ENCODE results near the gene SPOCK1.
"Not testable (repeated sequence)": the region's sequence is repeated elsewhere in the genome, so short reads cannot be mapped to it uniquely, and the experiment has no call there.

SPOCK1 gene

GRCh38 chr5:137498736-137499505 is at the start of gene SPOCK1:
Gene SPOCK1 (minus strand): TSS chr5:137499326.
- peak; percentile 85 for DNase-seq

DNA sequence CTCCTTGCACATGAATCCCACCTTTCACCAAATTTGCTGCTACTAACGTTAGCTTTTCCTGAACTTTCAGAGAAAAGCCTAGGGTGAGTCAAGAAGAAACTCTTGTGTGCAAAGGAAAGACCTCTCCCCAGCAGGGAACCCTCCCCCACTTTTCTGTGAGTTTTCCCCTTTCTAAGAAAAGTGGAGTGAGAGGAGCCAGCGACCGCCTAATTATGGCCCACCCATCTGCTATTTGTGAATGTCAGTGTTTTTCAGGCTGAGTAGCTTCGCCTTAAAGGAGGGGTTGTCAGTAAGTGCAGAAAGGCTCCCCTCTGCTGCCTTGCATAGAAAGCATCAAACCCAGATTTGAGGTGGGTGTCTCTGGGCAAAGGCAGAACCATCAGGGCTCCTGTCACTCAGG is 46.8 kb upstream of the SPOCK1 start:
- DNase-seq: no peak

GRCh38 chr5:137535449-137535848 is 36.3 kb upstream of the SPOCK1 start:
- not testable (repeated sequence) for DNase-seq

GRCh38 chr5:137533963-137534362 is 34.8 kb upstream of the SPOCK1 start:
- DNase-seq: no peak

DNA sequence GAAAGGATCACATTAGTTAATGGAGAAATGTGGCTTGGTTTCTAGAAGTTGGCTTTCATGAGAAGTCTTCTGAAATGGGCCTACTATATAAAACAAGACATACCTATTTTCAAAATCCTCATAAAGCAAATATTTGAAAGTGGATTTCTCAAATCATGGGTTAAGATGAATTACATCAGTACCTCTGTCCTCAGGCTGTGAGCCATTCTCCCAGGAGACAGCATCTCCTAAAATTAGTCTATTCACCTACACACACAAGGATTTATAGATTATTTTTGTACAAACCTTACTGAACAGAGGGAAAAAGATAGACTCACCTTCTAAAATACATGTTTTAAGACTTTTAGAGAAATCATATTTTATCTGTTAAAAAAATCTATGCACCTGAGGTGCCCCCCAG is 32.1 kb upstream of the SPOCK1 start:
- no peak for DNase-seq

GRCh38 chr5:137521246-137521645 is 22.1 kb upstream of the SPOCK1 start:
- no peak for DNase-seq

GRCh38 chr5:137516961-137517360 is 17.8 kb upstream of the SPOCK1 start:
- DNase-seq: no peak

- peak; percentile 66 for DNase-seq
Measured at GRCh38 chr5:137516251-137516797, 17.2 kb upstream of the SPOCK1 start.

DNA sequence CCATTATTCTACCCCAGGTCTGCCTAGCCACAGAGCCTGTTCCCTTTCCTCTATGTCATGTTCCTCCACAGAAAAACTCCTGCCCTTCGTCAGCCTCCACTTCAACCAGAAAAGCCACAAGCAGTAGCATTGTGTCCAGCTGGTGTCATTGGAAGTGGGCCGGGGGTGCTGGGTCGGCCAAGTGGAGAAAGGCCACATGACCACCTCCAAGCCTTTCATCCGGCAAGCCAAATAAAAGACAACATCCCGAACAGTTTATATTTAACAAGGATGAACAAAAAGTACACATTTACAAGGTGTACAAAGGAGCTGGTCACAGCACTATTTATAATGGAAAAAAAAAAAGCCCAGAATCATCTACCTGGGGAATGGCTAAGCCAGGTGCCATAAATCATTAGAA is 16.1 kb upstream of the SPOCK1 start:
- no peak for DNase-seq

DNA sequence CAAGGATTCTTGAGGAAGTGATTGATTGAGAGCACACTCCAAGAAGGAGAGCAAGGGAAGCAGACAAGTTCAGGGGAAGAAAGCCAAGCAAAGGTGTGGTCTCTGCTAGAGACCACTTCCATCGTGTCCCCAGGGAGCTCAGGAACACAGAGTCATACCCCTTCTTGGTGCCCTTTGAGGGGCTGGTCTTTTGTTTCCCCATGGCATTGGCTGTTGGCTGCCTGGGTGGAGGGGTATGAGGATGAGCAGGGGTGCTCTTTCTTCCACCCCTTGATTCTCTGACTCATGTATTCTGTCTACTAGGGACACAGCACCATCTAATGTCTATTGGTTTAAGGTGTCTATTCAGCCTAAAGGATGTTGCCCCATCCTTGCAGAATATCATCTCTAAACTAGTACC is 11.5 kb upstream of the SPOCK1 start:
- no peak for DNase-seq

DNA sequence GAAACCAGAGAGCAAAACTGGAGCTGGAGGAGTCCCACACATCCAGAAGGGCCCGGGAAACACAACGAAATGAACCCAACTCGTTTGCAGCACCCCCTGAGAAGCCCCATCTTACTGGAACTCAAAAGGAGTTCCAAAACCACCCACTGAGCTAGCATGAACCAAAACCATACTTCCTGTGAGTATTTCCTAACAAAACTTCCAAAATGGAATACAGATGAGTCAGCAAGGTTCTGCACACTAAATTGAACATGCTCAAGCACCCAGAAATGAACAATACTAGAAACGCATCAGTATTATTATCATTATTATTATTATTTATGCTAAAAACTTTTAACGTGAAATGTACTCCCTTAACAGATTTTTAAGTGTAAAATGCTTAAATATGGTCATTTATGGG is 8.0 kb upstream of the SPOCK1 start:
- no peak for DNase-seq

DNA sequence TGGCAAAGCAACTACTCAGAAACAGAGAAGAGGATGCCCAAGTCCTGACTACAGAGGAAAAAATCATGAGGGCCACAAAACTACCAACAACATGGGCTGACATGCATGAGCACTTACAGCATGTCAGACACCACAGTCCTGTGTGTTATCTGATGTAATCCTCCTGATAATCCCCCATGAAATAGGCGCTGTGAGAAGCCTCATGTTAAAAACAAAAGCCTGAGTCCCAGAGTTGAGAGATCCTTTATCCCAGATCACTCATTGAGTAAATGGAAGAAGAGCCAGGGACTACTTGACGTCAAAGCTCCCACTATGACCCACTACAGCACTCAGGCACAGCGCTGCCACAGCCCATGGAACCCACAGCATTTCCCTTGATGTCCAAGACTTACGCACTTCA is 7.2 kb upstream of the SPOCK1 start:
- DNase-seq: no peak

DNA sequence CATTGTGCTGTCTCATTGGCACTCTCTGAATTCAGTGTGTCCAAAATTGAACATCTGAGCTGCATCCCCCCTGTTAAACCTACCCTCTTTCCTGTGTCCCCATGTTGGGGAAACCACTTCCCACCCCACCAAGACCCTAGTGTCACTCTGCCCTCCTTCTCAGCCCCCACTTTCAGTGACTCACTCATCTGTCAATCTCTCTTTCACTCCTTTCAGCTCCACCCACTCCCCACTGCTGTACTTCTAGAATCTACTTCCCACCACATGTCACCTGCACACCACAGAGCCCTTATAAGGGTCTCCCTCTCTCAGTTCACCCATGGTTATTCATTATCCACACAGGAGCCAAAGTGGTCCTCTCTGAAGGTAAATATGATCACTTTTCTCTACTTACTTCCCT is 5.8 kb upstream of the SPOCK1 start:
- no peak for DNase-seq

DNA sequence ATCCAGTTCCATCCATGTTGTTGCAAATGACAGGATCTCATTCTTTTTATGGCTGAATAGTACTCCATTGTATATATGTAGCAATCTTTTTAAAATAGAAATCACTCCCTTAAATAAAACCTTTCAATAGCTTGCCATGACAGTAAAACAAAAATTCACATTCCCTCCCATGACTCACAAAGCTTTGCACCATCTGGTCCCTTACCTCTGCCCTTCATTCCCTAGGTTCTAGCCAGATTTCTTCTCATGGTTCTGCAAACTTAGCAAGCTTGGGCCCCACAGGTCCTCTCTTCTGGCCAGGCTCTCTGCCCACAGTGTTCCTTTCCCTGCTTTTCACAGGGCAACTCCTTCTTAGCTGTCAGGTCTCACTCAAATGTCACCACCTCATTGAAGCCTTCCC is 4.3 kb upstream of the SPOCK1 start:
- DNase-seq: no peak

- no peak for DNase-seq
Measured at GRCh38 chr5:137502632-137503031, 3.5 kb upstream of the SPOCK1 start.

GRCh38 chr5:137501846-137502406 is 2.8 kb upstream of the SPOCK1 start:
- DNase-seq: no peak

GRCh38 chr5:137501226-137501625 is 2.1 kb upstream of the SPOCK1 start:
- no peak for DNase-seq

DNA sequence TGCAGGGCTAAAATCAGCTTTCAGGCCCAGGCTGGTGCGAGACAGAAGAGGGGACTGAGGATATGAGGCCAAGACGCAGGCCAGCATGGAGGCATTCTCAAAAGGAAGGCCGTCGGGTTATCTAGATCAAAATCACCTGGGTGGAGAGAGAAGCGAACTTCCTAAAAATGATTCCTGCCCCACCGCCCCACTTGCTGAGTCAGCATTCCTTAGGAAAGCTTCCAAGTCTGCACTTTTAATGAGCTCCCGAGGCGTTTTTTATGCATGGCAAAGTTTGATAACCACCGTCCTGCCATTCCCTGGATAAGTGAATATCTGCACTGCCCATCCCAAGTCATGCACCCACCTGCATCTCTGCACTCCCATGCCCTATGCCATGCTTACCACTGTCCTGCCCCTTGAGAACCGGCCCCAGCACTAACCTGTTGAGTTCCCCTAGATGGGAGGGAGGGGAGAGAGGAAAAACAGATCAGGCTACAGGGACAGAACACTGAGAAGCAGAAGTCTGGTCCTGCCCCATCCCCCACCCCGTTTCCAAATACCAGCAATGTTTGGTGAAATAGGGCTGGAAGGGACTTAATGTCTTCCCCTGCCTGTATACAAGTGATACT is 1.6 kb upstream of the SPOCK1 start:
- no peak for DNase-seq

DNA sequence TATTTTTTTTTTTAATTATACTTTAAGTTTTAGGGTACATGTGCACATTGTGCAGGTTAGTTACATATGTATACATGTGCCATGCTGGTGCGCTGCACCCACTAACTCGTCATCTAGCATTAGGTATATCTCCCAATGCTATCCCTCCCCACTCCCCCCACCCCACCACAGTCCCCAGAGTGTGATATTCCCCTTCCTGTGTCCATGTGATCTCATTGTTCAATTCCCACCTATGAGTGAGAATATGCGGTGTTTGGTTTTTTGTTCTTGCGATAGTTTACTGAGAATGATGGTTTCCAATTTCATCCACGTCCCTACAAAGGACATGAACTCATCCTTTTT is 351 bp upstream of the SPOCK1 start:
- not testable (repeated sequence) for DNase-seq

DNA sequence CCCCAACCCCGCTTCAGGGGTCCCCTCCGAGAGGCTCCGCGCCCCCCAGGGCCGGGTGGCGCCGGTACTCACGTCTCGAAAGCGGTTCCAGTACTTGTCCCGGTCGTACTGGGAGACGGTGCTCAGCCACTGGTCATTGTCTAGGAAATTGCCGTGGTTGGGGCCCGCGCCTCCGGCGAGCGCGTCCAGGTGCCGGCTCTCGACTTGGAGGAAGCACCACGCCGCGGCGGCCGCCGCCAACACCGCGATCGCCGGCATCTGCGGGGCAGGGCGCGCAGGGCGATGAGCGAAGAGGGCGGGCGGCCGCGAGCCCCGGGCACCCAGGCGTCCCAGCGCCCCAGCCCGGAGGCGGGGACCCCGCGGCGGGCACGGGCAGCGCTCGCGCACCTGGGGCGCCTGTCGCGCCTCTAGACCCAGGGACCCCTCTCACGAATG is 808 bp downstream of the SPOCK1 start:
- peak; percentile 64 for DNase-seq

GRCh38 chr5:137497396-137498290 is 1.5 kb downstream of the SPOCK1 start:
- no peak for DNase-seq

DNA sequence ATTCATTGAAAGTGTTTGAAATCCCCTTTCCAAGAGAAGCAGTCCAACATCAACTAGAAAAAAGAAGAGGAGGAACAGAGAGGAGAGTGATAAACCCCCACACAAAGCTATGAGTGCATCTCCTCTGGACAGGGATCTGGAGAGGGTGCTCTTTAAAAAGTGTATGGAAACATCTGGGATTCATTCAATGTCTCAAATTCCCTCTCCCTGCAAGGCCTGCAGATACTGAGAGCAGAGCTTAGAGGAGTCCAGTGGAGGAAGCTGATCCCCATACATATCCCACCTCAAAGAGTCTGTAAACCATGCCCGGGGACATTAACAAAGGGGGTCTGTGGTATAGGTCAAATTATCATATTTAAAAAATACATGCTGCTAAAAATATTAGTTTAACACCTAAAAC is 2.2 kb downstream of the SPOCK1 start:
- DNase-seq: no peak

GRCh38 chr5:137492331-137492730 is 6.8 kb downstream of the SPOCK1 start:
- no peak for DNase-seq
